ENCODE data around the gene ZBTB20.

DNA sequence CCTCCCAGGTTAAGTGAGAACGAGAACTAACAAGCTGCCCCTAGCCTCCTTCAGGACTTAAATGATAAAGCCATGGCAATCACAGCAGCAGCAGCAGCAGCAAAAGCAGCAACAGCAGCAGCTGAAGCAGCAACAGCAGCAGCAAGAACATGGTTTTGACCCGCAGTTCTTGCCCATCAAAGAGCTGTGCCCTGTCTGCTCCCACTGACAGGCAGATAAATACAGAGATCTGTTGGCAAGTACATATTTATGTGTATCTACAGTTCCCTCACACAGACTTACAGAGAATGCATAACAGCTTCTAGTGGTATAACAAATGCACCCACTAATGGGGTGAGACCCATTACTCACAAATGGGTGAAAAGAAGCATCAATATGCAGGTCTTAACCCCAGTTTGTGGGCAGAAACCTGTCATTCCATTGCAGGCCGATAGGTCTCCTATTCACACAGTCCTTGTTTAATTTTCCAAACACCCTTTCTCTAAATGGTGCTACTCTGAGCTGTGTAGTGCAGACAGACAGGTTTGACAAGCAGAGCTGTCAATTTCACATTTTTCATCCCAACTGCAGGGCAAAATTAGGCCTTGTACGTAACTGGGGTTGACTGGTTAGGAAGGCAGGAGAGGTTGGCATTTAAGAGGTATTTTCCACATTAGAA, 537.0 kb downstream of the ZBTB20 start:
- TF ChIP-seq, protein P1, sequence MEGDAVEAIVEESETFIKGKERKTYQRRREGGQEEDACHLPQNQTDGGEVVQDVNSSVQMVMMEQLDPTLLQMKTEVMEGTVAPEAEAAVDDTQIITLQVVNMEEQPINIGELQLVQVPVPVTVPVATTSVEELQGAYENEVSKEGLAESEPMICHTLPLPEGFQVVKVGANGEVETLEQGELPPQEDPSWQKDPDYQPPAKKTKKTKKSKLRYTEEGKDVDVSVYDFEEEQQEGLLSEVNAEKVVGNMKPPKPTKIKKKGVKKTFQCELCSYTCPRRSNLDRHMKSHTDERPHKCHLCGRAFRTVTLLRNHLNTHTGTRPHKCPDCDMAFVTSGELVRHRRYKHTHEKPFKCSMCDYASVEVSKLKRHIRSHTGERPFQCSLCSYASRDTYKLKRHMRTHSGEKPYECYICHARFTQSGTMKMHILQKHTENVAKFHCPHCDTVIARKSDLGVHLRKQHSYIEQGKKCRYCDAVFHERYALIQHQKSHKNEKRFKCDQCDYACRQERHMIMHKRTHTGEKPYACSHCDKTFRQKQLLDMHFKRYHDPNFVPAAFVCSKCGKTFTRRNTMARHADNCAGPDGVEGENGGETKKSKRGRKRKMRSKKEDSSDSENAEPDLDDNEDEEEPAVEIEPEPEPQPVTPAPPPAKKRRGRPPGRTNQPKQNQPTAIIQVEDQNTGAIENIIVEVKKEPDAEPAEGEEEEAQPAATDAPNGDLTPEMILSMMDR (IDR thresholded peaks at IDR 0.05 in 8 of 11, conservative IDR thresholded peaks at IDR 0.05 in 3 of 11), result no peak
- TF ChIP-seq POLR2A (IDR thresholded peaks at IDR 0.05), result no peak
- TF ChIP-seq POLR2AphosphoS5 (IDR thresholded peaks at IDR 0.05), result no peak

All from spleen (tissue), 7 donors.